Panc1 (cell line): ENCODE measurements around the gene SEMA5B.

ENCODE experiments used
- POLR2AphosphoS5 ChIP-seq: IDR thresholded peaks from 2 replicates; pipeline ENCODE4 v1.6.1; 2012; ENCODE audit warnings: mild to moderate bottlenecking, low read depth, low read length, moderate library complexity
- SIN3A ChIP-seq: IDR thresholded peaks from 2 replicates; pipeline ENCODE4 v1.6.1; 2012; ENCODE audit warnings: low read depth, mild to moderate bottlenecking, low read length, moderate library complexity, borderline replicate concordance; ENCODE audit not compliant: insufficient read depth
- TCF7L2 ChIP-seq: IDR thresholded peaks from 2 replicates; pipeline ENCODE4 v1.6.1; 2011; ENCODE audit warnings: mild to moderate bottlenecking, low read depth, low read length, inconsistent platforms
- TF ChIP-seq, protein P1 (sequence below): fragments of 450-650 bp; IDR thresholded peaks from 2 replicates; pipeline ENCODE4 v1.5.1; 2017; ENCODE audit warnings: mild to moderate bottlenecking

DNA sequence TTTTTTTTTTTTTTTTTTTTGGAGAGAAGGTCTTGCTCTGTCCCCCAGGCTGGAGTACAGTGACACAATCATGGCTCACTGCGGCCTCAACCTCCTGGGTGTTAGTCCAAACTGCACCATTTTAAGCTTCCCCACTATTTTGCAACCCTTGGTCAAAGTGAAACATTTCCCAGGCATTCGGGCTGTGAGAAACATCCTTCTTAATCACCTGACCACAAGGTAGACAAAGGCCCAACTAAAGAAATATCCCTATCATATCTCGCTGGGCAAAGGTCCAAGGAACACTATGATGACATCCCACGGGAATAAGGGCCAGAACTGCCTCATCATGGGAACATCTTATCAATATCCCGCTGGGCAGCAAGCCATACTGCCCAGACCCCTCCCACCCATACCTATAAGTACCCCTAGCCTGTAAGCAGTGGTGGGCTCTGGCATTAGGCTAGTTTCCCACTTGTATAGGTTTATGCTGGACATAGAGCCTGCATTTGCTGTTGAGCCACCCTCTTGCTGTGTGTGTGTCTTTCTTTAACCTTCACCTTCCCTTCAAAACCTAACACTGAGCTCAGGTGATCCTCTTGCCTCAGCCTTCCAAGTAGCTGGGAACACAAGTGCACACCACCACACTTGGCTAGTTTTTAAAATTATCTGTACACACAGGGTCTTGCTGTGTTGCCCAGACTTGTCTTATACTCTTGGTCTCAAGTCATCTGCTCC, 95.2 kb downstream of the SEMA5B start:
- TF ChIP-seq, protein P1, sequence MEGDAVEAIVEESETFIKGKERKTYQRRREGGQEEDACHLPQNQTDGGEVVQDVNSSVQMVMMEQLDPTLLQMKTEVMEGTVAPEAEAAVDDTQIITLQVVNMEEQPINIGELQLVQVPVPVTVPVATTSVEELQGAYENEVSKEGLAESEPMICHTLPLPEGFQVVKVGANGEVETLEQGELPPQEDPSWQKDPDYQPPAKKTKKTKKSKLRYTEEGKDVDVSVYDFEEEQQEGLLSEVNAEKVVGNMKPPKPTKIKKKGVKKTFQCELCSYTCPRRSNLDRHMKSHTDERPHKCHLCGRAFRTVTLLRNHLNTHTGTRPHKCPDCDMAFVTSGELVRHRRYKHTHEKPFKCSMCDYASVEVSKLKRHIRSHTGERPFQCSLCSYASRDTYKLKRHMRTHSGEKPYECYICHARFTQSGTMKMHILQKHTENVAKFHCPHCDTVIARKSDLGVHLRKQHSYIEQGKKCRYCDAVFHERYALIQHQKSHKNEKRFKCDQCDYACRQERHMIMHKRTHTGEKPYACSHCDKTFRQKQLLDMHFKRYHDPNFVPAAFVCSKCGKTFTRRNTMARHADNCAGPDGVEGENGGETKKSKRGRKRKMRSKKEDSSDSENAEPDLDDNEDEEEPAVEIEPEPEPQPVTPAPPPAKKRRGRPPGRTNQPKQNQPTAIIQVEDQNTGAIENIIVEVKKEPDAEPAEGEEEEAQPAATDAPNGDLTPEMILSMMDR, result no peak
- TF ChIP-seq SIN3A, result no peak
- no peak for TF ChIP-seq POLR2AphosphoS5
- TF ChIP-seq TCF7L2, result no peak
